Activated naive CD8-positive, alpha-beta T cell (primary cell): ENCODE measurements around the gene MNX1.

ENCODE experiments used
- H3K27ac Mint-ChIP-seq: one replicate; pipeline ENCODE4 v1.8.0; 2021; ENCODE audit warnings: mixed read lengths
- H3K27me3 Mint-ChIP-seq: one replicate; pipeline ENCODE4 v1.8.0; 2021; ENCODE audit warnings: mixed read lengths
- H3K36me3 Mint-ChIP-seq: one replicate; pipeline ENCODE4 v1.8.0; 2021; ENCODE audit warnings: mixed read lengths
- H3K4me1 Mint-ChIP-seq: one replicate; pipeline ENCODE4 v1.8.0; 2021; ENCODE audit warnings: low read depth, mixed read lengths
- H3K4me3 Mint-ChIP-seq: one replicate; pipeline ENCODE4 v1.8.0; 2021; ENCODE audit warnings: mild to moderate bottlenecking, mixed read lengths
- H3K9me3 Mint-ChIP-seq: one replicate; pipeline ENCODE4 v1.8.0; 2021; ENCODE audit warnings: low read depth, mixed read lengths

Gene MNX1

DNA sequence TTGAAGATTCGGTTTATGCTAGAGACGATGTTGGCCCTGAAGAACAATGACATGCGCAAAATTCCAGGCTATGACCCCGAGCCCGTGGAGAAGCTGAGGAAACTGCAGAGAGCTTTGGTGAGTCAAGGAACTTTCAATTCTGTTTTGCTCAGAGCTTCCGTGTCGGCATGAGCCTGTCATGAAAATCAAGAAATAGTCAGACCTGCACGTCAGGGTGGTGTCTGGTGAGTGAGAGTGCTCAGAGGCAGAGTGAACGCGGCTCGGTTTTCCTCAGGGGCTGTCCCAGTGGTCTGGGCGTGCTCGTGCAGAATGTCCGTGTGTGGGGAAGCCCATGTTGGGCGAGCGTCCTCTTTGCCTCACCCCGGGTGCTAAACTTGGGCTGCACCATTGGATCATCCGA, 48.3 kb downstream of the MNX1 start:
- H3K36me3 Mint-ChIP-seq, result peaks cover 6% of the 10 kb centered on the region
- no peak overlapping the region for H3K27ac Mint-ChIP-seq

DNA sequence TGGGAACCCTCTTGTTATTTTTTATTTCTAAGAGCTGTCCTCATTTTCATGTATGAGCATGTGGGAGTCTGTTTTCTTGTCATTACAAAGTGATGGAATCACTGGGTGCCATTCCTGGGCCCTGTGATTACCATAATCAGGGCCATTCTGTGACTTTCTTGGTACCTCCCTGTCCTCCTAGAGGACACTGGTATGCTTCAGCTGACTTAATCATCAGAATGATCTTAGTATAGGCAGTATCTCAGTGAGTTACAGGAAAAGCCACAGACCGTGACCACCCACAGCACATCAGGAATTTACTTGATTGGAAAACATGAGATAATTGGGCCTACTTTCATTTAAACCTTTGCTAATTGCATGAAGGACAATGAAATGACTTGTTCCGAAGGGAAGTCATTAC, 53.7 kb downstream of the MNX1 start:
- no peak overlapping the region for H3K4me3 Mint-ChIP-seq
- peaks cover 22% of the 10 kb centered on the region for H3K4me1 Mint-ChIP-seq
- H3K27ac Mint-ChIP-seq, result no peak overlapping the region
- H3K36me3 Mint-ChIP-seq, result peaks cover 9% of the 10 kb centered on the region
- H3K9me3 Mint-ChIP-seq, result no peaks in the 10 kb centered on the region
- H3K27me3 Mint-ChIP-seq, result no peaks in the 10 kb centered on the region

More for the DNA sequence above, 48.3 kb downstream of the MNX1 start:
- Mint-ChIP-seq H3K4me3 (no peak overlapping the region), H3K27me3 (no peaks in the 10 kb centered on the region), H3K9me3 (no peaks in the 10 kb centered on the region), H3K4me1 (no peaks in the 10 kb centered on the region)

DNA sequence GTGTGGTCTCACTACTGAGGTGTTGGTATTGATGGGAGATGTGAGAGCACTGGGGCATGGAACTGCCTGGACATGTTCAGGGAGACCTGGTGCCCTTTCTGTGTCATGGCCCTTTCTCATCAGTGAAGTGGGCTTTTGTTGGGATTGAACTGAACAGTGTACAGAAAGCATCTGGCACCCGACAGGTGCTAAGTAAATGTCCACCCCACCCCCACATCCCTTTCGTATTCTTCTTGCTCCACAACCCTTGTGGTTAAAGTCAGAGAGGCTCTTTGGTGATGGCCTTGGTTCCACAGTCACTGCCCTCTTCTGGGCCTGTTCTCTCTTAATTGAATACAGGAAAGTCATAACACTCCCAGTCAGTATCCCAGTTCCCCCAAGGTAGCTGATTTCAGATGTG, 55.5 kb downstream of the MNX1 start:
- Mint-ChIP-seq H3K4me1 (peaks cover 33% of the 10 kb centered on the region), H3K27me3 (no peaks in the 10 kb centered on the region), H3K36me3 (peaks cover 6% of the 10 kb centered on the region), H3K4me3 (no peak overlapping the region), H3K27ac (no peak overlapping the region), H3K9me3 (no peaks in the 10 kb centered on the region)
